ENCODE results near the gene NFIX. TPM values are rescaled to one million over a fixed set of nuclear protein-coding genes. Genes with fewer than 3 reads are reported as not detected.

NFIX gene
- total RNA-seq, 1 donor from 2014 or later, result 166 TPM

- no peak for DNase-seq (ENCODE audit: low spot score)
Measured at GRCh38 chr19:13146763-13147563, 151.7 kb downstream of the NFIX start.

Other genes with a start within 250 kb of the NFIX start
- not detected for gene BEST2, start 243.7 kb upstream of the NFIX start, total RNA-seq
- gene HOOK2, start 219.9 kb upstream of the NFIX start, total RNA-seq, result 57.7 TPM
- 800 TPM for gene JUNB, start 204.0 kb upstream of the NFIX start, total RNA-seq
- gene PRDX2, start 193.7 kb upstream of the NFIX start, total RNA-seq, result 238 TPM
- gene THSD8, start 193.4 kb upstream of the NFIX start, total RNA-seq, result 2.1 TPM
- gene RNASEH2A, start 188.9 kb upstream of the NFIX start, total RNA-seq, result 2.7 TPM
- not detected for gene RTBDN, start 160.9 kb upstream of the NFIX start, total RNA-seq
- gene MAST1, start 157.0 kb upstream of the NFIX start, total RNA-seq, result 0.90 TPM
- 28.9 TPM for gene DNASE2, start 114.0 kb upstream of the NFIX start, total RNA-seq
- gene KLF1, start 108.3 kb upstream of the NFIX start, total RNA-seq, result not detected
- gene GCDH, start 104.3 kb upstream of the NFIX start, total RNA-seq, result 23.3 TPM
- not detected for gene SYCE2, start 76.2 kb upstream of the NFIX start, total RNA-seq
- gene FARSA, start 61.8 kb upstream of the NFIX start, total RNA-seq, result 51.6 TPM
- 877 TPM for gene CALR, start 56.9 kb upstream of the NFIX start, total RNA-seq
- 143 TPM for gene RAD23A, start 49.6 kb upstream of the NFIX start, total RNA-seq
- gene GADD45GIP1, start 38.3 kb upstream of the NFIX start, total RNA-seq, result 19.8 TPM
- not detected for gene DAND5, start 25.9 kb upstream of the NFIX start, total RNA-seq
- gene LYL1, start 107.4 kb downstream of the NFIX start, total RNA-seq, result 11.5 TPM
- gene TRMT1, start 121.3 kb downstream of the NFIX start, total RNA-seq, result 33.2 TPM
- 45.2 TPM for gene NACC1, start 122.8 kb downstream of the NFIX start, total RNA-seq
- 45.4 TPM for gene STX10, start 154.9 kb downstream of the NFIX start, total RNA-seq
- gene IER2, start 154.9 kb downstream of the NFIX start, total RNA-seq, result 229 TPM

Measured in mesenteric fat pad (tissue), 1 donor.